NCI-H526 treated with DMSO at 0.1 percent for 48 hours (cell line): ENCODE measurements around the gene RALGDS.
"Not testable (repeated sequence)": the region's sequence is repeated elsewhere in the genome, so short reads cannot be mapped to it uniquely, and the experiment has no call there.

Source experiments
- DNase-seq: peaks from one replicate; lab custom pipeline; 2025; lab: John Stamatoyannopoulos, UW

Gene RALGDS

DNA sequence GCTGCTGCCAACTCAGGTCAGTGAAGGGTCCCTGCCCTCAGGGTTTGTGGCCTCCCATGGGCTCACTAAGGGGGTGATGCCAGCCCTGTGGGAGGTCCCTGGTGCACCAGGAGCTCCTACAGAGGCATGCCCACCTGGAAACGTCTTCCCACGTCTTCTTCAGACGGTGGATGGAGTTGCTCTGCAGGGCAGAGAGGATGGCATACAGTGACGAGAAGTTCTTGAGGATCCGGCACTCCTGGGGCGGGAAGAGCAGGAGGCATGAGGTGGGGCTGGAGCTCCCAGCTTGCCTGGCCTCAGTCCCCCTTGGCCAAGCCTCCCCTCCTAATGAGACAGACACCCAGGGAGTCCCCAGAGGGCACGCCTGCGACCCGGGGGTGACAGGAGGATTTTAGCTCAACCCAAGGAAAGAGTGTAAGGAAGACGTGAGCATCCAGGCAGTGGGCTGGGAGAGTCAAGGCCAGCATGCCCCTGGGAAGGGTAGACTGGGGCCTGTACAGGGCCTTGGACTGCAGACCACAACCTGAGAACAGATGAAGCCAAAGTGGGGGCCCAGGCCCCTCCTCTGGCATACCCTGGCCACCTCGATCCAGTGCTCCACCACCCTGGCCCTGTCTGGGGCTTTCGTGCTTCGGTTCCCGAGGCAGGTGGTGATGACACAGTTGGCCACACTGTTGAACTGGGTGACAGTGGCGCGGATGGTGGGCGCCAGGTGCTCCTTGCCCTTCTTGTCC is 14.4 kb downstream of the RALGDS start:
- DNase-seq, result no peak

DNA sequence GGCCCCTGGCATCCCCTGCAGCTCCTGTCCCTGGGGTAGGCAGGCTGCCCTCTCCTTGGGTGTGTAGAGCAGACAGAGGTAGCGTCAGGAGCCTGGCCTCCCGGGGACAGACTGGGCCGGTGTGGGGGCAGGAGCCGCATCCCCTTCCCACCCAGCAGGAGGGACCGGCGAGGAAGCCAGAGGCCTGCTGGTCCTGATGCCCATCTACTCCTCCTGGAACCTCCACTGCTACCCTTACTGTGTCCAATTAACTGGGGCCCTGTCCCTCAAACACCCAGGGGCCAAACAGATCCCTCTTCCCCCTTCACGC is 15.6 kb downstream of the RALGDS start:
- no peak for DNase-seq

DNA sequence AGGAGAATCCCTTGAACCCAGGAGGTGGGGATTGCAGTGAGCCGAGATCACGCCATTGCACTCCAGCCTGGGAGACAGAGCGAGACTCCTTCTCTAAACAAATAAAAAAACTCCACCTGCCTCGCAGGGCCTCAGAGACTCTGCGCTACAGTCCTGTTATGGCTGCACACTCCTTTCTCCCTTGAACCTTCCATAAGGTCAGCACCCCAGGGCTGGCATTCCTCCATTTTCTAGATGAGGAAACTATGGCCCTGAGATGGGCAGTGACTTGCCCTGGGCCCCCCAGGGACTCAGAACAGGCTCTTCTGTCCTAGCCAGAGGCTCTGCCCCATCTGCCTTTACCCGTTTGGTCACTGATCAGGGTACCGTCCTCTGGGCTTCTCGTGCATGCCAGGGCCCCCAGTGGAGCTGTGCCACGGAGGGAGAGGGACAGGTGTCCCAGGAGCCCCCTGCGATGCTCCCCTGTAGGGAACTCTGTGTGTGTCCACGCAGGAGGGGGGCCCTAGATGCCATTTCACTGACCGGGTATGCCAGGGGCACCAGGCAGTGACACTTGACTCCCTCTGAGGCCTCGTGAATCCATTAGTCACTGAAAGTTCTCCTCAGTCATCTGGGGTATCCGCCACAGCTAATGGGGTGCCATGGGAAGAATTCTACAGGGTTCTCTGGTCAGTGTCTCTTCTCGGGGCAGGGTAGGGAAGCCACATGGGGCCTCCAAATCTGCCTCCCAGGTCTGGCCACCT is 16.2 kb downstream of the RALGDS start:
- no peak for DNase-seq

DNA sequence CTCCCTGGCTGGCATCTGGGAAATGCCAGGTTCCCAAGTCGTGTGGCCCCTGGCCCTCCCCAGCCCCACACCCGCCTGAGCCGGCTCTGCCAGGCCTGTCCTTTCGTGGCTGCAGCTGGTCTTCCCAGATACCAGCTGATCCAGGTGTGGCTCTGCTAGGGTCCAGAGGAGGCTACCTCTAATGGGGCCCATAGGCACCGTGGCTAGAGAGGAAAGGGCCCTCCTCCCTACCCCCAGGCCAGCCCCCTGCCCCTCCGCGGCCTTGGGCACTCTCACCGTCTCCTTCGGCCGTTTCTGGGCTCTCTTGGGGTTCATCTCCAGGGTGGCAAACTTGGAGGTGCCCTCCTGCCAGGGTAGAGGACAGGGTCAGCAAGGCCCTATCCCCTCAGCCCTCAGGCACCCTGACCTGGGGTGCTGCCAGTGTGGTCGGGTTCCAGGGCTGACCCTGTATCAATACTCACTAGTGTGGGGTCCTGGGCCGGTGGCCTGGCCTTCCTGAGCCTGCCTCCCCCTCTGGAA is 17.0 kb downstream of the RALGDS start:
- no peak for DNase-seq

DNA sequence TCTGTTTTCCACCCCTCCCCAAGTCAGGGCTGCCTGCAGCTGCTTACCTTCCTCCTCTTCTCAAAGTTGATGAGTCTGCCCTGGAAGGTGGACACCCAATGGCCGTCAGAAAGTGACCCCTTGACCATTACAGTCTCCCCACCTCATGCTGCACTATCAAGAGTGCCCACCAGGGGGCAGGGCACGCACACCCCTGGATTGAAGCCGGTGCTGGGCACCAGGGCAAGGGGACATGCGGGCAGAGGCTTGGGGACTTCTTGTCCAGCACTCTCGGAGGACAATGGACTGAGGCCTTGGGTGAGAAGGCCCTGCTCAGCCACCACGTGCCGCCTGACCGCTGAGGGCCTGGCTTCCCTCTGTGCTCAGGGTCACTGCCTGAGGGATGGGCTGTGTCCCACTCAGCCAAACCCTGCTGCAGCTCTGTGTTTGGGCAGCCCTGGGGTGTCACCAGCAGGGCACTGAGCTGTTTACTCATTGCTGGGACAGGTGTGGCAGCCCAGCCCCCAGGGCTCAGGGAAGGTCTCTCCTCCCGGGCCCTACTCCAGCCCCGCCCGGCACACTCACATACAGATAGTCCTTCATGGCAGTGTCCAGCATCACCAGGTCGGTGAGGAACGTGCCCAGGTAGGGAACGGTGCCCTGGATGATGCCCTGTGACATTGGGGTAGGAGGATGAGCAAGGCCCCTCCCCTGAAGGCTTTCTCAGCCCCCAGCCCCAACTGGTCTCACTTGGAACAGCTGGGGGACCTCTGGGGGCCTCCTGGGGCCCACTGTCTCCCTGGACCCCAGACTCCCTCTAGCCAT is 17.7 kb downstream of the RALGDS start:
- DNase-seq, result no peak

DNA sequence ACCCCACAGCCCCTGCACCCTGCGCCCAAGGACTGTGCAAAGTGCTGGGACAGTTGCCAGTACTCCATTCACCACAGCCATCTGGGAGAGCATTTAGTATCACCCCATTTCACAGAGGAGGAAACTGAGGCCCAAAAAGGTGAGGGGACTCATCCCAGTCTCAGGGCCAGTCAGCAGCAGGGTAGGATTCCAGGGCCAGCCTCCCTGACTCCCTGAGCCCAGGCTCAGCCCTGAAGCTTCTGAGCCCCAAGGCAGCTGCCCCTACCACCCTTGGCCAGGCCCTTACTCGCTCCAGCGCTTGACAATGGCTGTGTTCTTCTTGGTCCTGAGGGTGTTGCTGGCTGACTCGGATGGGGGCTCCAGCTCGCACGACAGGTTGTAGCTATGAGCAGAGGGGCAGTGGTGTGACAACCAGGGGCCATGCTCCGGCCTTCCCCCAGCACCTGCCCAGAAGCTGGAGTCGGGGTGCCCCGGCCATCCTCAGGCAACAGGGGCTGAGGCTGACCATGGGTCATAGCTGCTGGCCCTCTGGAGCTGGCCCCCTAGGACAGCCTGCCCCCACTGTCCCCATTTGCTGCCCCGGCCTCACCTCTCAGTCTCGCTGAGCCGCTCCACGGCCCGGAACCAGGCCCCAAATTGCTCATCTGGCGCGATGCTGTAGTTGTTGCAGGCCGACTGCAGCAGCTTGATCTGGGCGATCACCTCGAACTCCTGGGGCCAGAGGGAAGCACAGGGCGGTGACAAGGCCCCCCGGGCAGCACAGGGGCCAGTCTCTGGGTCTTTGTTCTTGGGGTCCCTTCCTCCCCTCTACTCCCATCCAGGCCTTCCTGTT is 18.6 kb downstream of the RALGDS start:
- no peak for DNase-seq

DNA sequence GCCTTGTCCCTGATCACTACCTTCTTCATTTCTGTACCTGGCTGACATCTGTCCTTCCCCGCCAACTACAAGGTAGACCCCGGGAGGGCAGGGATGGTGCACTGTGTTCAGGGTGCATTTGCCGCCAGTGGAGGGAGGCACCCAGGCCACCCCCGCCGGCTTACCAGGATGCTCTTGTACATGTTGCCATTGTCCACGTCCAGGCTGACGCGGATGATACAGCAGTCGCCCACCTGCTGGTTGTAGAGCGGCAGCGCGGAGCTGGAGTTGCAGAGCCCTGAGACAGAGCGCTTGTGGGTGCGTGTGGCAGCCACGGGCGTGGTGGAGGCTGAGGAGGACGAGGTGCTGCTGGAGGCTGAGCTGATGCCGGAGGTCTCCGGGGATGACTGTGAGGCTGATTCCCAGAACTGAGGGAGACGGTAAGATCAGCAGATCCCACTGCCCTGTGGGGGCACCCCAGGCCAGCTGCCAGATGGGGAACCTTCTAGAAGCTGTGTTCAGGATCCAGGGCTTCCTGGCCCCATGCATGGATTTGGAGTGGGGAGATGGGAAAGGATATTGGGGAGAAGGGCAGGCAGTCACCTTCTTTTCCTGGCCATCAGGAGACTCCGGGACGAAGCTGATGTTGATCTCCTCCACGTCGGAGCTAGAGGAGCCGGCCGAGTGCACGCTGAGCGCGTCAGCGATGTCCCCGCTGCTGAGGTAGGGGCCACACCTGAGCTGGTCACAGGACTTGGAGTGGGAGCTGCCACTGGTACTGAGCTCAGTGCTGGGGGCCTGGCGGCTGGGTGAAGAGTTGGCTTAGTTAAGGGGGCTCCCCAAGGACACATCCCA is 19.5 kb downstream of the RALGDS start:
- no peak for DNase-seq

DNA sequence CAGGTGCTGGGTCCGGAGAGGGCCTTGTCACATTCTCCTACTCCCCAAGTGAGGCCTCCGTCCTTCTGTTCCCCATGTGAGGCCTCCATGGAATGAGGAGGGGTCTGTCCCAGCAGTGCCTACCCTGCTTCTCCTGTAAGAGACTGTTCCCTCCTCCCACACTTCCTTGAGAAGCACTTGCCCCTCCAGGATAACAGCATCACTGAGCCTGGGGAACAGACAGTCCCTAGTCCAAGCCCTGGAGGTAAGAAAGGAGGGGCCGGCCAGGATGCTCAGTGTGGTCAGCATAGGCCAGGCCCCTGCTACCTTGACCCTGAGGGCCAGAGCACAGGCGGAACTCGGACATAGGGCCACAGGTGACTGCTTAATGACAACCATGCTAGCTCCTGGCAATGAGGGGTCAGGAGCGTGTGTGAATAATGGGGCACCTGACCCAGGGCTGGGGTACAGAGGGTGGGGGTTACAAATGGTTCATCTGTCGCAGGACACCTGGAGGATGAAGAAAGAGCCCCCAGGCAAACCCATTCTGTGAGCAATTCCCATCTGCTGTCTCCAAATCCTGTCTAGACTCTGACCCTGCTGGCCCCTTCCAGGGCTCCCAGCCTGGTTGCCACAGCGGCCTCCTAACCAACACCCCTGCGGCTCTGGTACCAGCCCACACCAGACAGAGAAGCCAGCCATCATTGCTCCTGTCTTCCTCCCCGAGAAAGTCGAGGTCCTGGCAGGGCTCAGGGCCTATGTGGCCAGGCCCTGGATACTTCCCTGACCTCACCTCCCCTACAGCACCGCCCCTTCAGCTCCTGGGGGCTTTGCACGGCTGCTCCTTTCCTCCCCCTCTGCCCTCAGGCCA is 20.3 kb downstream of the RALGDS start:
- DNase-seq, result no peak

DNA sequence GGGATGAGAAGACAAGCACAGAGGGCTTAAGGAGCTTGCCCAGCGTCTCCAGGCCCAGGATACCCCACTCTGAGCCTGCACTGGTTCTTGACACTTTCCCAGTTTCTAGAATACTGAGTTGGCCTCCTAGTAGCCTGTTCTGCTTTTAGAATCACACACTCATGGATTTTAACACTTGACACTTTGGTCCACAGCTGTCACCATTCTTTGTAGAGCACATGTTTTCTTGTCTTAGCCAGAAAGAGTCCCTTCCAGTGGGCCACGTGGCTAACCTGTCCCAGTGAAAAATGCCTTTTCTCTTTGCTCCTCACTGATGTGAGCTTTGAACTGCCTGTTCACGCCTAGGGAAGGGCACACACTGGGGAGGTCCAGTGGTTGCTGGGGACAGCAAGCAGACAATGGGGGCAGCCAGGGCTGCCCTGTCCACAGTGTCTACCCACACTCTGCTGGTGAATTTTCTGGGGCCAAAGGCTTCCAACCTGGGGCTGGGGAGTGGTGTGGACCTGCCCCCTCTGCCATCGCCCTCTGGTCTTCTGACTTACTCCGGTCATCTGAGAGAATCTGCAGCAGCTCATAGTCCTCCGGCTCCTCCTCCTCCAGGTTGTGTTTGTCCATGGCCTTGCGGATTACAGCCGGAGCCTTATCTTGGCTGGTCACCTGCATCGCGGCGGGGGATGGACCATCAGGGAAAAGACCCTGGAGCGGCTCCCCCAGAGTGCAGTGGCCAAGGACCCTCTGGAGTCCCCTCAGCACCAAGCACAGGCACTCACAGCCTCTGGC is 21.1 kb downstream of the RALGDS start:
- no peak for DNase-seq

DNA sequence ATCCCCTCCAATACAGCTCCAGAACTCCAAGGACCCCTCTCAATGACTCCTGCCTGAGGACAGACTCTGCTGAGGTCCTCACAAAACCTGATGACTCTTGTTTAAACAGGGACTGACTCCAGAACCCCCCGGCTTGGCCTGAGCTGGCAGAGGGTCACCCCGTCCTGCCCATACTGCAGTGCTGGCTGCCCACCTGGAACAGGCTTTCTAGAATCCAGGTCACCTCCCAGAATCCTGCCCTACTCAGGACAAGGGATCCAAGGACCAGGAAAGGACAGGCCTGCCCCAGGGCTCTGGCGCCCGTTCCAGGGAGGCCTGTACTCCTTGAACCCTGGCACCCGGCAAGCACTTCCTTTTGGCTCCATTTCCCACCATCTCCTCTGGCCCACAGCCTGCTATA is 22.2 kb downstream of the RALGDS start:
- DNase-seq, result no peak

DNA sequence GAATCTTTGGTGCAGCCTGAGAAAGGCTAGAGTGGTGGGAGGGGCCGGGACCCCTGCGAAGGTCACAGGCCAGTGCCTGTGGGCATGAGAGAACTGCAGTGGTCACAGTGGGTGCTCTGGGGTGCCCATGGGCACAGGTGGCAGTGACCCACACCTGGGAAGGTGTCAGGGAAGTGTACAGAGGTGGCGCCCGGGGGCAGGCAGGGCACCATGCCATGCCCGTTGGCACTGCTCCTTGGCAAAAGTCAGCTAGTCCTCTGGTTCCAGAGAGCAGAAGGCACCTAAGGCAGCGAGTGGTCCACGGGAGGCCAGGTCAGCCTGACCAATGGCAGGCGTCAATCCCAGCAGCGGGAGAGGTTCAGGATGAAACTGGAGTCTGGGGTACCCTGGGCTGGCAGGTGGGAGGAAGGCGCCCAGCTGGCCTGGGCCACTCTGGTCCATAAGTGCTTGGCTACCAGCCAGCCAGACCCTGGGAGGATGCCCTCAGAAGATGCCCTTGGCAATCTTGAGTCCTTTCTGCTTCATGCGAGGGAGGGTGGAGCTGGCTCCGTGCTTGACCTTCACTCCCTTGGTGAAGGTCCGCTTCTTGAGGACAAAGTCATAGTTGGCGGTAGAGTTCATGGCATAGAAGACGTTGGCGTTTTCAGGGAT is 22.8 kb downstream of the RALGDS start:
- DNase-seq, result no peak

DNA sequence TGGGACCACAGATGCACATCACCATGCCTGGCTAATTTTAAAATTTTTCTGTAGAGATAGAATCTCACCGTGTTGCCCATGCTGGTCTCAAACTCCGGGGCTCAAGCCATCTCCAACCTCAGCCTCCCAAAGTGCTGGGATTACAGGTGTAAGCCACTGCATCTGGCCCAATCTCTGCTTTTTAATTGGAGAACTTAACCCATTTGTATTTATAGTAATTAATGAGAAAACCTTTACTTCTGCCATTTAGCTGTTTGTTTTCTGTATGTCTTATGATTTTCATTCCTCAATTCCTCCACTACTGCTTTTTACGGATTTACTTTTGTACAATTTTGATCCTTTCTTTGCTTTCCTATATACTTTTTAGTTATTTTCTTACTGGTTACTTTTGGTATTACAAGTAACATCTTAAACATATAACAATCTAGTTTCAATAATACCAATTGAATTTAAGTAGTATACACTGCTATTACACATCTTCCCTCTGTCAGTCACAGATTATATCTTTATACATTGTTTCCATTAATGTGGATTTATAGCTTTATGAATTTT is 26.1 kb downstream of the RALGDS start:
- no peak for DNase-seq

DNA sequence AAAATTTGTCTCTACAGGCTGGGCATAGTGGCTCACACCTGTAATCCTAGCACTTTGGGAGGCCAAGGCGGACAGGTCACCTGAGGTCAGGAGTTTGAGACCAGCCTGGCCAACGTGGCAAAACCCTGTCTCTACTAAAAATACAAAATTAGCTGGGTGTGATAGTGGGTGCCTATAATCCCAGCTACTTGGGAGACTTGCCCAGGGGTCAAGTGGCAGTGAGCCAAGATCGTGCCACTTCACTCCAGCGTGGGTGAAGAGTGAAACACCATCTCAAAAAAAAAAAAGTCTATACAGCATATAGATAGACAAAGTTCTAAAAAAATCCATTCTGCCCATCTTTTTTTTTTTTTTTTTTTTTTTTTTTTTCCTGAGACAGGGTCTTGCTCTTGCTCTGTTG is 26.7 kb downstream of the RALGDS start:
- not testable (repeated sequence) for DNase-seq

DNA sequence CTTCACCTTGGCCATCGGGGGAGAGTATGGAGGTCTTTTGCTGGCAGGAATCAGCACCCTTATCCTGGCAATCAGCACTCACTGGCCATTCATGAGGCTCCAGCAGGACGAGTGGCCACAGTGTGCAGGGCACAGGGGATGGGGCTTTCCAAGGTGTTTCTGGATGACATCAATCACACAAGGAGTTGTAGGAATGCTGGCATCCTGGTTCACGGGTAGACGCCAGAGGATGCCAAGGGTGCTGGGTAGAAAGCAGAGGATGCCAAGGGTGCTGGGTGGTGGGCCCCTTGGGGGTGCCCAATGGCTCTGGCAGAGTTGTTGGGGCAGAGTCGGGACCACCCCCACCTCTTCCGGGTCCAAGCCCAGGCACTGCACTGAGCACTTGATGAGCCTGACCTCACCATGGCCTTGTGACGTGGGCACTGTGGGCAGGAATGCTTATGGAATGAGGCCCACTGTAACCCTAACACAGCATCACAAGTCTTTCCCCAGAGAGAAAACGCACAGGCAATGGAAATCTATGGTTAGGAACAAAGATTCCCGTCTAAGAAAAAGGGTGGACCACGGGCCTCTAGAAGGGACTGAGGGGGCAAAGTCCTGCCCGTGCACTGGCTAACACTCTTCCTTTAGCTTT is 30.2 kb downstream of the RALGDS start:
- no peak for DNase-seq

DNA sequence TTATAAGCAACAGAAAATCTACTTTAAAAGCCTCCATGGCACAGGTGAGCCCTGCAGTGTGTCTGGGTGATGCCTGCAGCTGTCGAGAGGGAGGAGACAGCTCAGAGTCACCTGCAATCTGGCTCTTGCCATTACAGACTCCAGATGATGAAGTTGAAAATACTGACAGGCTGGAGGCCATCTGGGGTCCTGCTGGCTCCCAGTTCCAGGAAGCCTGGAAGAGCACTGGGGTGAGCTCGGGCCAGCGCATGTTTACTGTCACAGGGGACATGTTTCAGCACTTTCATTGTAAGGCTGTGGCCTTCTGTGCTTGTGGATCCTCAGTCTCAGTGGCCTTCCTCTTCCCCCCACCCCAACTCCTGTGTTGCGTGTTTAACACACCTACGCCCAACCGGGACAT is 30.9 kb downstream of the RALGDS start:
- DNase-seq, result no peak

DNA sequence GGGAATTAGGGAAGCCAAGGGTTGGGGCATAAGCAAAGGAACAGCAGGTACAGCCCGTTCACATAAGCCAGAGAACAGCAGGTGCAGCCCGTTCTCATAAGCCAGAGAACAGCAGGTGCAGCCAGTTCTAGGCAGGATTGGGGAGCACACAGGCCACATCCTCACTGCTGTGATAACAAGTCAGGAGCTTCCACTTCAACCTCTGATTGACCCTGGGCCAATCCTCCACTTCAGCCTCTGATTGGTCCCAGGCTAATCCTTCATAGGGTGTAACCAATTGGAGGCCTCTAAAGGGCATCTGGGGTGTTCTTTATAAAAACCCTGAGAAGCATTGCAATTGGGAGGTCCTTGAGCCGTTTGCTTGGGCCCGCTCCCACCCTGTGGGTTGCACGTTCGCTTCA is 31.8 kb downstream of the RALGDS start:
- no peak for DNase-seq

DNA sequence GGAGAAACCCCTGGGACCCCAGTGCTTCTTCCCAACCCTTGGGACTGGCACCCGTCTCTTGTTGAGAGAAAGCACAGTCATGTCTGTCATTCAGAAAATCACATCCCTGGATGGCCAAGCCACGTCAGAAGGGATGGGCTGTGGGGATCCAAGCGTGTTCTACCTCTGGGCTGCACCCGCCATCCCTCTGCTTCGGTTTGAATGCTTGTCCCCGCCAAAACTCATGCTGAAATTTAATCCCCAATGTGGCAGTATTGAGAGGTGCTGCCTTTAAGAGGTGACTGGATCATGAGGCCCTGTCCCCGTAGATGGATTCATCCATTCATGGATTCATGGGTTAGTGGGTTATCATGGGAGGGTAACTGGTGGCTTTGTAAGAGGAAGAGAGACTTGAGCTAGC is 32.3 kb downstream of the RALGDS start:
- no peak for DNase-seq

DNA sequence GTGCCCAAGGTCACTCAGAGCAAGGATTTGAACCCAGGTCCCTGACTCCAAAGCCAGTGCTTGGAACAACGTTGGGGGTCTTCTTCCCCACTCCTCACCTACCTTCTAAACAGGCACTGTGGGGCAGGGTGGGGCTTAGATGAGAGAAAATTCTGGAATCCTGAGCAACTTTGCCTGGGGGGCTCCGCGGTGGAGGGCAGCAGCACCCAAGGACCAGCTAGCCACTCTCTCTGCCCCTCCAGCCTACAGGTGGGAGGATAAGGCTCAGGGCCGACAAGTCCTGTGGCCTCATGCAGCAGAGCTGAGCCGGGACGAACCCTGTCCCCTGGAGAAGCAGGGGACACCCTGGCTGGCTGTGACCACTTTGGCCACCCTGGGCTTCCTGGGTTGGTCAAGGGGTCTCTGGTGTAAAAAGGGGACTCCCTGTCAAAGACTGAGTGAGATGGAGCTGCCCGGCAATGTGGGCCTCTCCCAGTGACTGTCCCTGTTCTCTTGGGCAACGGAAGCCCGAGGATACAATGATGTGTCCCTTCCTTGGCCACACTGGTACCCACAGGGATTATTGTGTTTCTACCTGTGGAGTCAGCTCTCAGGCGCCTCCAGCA is 32.8 kb downstream of the RALGDS start:
- no peak for DNase-seq
